ENCODE measurements around the gene ADAMTS8.

Gene ADAMTS8

DNA sequence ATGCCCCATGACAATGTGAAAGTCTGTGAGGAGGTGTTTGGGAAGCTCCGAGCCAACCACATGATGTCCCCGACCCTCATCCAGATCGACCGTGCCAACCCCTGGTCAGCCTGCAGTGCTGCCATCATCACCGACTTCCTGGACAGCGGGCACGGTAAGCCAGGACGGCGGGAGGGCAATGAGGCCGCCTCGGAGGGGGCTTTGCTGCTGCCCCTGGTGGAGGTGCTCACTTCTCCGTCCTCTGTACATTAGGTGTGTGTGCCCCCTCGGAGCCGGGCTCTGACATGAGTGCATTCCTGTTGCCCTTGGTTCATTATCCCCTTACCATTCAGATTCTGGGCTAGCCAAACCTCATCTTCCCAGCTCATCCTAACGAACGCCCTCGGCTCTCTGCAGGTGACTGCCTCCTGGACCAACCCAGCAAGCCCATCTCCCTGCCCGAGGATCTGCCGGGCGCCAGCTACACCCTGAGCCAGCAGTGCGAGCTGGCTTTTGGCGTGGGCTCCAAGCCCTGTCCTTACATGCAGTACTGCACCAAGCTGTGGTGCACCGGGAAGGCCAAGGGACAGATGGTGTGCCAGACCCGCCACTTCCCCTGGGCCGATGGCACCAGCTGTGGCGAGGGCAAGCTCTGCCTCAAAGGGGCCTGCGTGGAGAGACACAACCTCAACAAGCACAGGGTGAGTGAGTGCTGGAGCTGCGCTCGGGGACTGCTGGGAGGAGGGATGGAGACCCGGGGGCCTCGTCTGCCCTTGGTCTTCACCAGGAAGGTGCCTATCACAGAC lies 33.9 kb upstream of the ADAMTS8 start:
- FAIRE-seq (no peak), DNase-seq (ENCODE audit: insufficient read length, low spot score) (no peak)

- DNase-seq (ENCODE audit: insufficient read length, low spot score) (no peak), FAIRE-seq (no peak)
These were observed 31.1 kb upstream of the ADAMTS8 start for GRCh38 chr11:130459521-130459920.

- DNase-seq (ENCODE audit: insufficient read length, low spot score) (no peak), FAIRE-seq (no peak)
These were observed 30.0 kb upstream of the ADAMTS8 start for GRCh38 chr11:130458410-130458729.

DNA sequence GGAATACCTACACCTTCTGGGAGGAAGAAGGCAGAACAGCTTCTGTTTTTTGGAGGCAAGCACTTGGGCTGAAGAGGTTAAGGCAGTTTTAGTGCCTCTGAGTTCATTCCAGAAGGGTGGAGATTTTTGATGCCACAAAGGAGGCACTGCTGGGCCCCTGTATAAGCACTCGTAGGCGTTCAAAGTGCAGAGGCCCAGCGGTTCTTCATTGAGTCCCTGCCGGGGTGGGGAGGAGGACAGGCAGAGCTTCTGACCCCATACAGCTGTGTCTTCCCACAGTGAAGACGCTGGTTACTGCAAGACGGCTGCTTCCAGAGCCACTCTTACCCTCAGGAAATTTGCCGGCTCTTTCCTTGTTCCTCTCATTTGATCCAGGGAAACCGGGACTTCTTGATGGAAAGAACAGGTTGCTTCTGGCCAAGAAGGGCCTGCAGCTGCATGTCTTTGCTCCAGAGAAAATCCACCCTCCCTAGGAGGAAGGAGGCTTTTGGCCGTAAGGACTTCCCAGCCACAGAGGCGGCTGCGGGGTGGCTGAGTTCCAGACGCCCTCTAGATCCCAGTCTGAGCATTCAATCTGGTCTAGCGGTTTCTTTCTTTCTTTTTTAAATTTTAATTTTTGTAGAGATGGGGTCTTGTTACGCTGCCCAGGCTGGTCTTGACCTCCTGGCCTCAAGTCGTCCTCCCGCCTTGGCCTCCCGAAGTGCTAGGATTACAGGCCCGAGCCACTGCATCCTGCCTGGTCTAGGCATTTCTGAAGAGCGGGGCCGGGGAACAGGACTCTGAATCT lies 29.4 kb upstream of the ADAMTS8 start:
- DNase-seq (ENCODE audit: insufficient read length, low spot score) = no peak
- FAIRE-seq = no peak

- no peak for FAIRE-seq
- DNase-seq (ENCODE audit: insufficient read length, low spot score) = no peak
These were observed 27.9 kb upstream of the ADAMTS8 start for GRCh38 chr11:130456286-130456685.

DNA sequence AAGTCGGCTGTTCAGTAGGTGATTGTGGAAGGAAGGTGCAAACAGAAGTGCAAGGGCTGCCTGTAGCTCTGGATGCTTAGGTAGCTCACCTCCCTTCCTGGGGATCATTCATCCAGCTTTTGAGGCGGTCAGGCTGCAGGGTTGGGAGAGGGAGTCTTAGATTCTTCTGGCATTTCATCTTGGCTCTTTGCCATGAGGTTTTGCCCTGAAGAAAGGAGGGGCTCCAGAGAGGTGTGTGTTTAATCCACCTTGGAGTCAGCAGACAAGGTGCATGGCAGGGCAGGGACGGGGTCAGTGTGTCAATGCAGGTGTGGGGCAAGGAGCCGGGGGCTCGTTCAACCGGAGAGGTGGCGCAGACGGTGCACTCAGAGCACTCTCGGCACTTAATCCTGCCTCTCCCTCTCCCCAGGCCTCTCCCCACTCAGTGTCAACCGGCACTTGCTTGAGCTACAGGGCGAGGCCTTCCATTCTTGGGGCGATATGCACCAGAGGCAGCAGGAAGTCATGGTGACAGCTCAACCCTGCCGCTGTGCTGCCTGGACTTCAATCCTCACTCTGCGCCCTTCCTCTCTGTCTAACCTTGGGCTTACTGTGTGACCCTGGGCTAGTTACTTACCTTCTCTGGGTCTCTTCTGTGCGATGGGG lies 27.2 kb upstream of the ADAMTS8 start:
- DNase-seq (ENCODE audit: insufficient read length, low spot score) (no peak), FAIRE-seq (no peak)

- DNase-seq (ENCODE audit: insufficient read length, low spot score) = no peak
These were observed 26.3 kb upstream of the ADAMTS8 start for GRCh38 chr11:130454491-130455252.

DNA sequence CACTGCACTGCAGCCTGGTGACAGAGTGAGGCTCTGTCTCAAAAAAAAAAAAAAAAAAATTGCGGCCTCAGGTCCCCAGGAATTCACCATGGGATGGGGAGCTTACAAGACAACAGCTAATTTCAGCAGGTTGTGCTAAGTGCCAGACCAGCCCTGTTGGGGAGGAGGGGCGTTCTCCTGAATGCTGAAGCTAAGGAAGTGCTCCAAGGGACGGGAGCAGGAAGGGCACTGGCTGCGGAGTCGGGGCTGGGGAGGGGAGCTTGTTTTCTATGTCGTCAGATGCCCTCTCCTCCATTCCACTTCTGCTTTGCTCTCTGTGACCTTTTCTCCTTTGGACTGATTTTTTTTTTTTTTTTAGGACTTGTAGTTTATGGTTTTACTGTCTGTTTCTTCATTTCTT lies 24.5 kb upstream of the ADAMTS8 start:
- no peak for FAIRE-seq
- DNase-seq (ENCODE audit: insufficient read length, low spot score) = no peak

More at GRCh38 chr11:130454491-130455252, 26.3 kb upstream of the ADAMTS8 start:
- FAIRE-seq = no peak

DNA sequence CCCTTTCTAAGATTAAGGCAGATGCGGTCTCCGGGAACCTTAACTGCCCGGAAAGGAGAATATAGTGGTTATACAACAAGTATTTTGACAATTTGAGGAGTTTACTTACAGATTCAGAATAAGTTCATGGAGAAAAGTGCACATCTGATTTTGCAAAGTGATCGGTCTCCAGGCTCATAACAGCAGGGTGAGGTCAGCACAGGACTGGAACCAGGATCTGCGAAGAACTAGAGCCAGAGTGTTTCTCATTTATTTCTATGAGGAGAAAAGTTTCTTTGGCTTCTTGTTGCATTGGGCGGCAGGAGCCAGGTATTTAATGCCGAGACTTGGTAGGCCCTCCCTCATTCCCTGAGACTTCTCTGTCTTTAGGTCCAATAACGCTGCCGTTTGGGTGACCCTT lies 23.8 kb upstream of the ADAMTS8 start:
- DNase-seq (ENCODE audit: insufficient read length, low spot score) (no peak), FAIRE-seq (no peak)

DNA sequence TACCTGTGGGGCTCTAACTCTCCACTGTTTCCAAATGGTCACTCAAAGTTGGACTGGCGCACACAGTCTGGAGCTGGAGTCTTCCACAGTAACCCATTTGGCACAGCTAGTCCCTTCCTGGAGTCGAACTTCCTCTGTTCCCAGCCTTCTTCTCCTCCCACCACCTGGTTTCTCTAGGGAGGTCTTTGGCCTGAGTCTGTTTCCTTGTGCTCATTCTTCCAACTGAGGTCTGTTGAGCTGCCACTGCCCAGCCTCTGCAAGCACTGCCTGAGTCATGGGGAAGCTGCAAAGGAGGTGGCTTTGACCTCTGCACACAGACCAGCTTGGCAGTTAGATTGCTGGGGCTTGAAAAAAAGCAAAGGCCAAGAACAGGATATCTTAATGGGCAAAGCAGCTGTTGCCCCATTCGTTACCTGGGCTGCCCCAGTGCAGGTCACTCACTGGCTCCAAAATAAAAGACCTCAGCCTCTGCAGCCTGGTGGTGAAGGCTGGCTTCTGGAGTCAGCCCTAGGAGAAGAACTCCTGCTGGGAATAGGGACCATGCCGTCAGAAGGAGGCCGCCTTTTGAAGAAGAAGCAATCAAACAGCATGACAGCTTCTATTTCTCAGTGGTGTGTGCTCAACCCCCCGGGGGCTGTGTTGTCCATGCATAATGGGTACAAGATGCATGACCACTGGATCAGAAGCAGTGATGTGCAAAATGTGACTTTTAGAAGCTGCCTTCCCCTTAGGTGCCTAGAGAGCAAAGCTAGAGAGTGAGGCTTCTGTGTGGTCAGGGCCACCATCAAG lies 23.0 kb upstream of the ADAMTS8 start:
- FAIRE-seq = no peak
- DNase-seq (ENCODE audit: insufficient read length, low spot score) = no peak

GRCh38 chr11:130449996-130450769 lies 21.8 kb upstream of the ADAMTS8 start:
- FAIRE-seq = no peak
- DNase-seq (ENCODE audit: insufficient read length, low spot score) = no peak

GRCh38 chr11:130449310-130449990 lies 21.0 kb upstream of the ADAMTS8 start:
- DNase-seq (ENCODE audit: insufficient read length, low spot score) (no peak), FAIRE-seq (no peak)

- DNase-seq (ENCODE audit: insufficient read length, low spot score) = peak; percentile 75
- no peak for FAIRE-seq
These were observed 20.3 kb upstream of the ADAMTS8 start, which contains the start of gene ADAMTS15 for GRCh38 chr11:130448416-130449309. Gene ADAMTS15 (plus strand): TSS chr11:130448645. CDS start chr11:130448974, 329 bp downstream.

GRCh38 chr11:130448039-130448415 lies 19.6 kb upstream of the ADAMTS8 start:
- DNase-seq (ENCODE audit: insufficient read length, low spot score) = no peak
- FAIRE-seq = no peak

DNA sequence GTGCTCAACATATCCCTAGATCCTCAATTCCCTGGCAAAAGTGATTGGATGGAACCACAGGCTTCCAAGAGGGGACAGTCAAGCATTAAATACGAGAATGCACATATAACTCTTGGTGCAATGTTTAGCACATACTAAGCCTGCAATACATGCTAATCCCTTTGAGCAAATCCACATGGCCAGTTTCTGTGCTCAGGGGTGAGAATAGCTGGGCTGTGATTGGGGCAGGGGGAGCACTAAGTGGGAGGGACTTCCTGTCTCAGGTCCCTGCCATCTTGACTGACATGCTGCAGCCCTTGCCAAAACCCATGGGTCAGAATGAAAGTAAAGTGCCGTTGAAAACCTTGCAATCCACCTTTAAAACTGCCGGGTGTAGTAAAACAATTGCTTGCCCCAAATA lies 17.4 kb upstream of the ADAMTS8 start:
- DNase-seq (ENCODE audit: insufficient read length, low spot score) (no peak), FAIRE-seq (no peak)

DNA sequence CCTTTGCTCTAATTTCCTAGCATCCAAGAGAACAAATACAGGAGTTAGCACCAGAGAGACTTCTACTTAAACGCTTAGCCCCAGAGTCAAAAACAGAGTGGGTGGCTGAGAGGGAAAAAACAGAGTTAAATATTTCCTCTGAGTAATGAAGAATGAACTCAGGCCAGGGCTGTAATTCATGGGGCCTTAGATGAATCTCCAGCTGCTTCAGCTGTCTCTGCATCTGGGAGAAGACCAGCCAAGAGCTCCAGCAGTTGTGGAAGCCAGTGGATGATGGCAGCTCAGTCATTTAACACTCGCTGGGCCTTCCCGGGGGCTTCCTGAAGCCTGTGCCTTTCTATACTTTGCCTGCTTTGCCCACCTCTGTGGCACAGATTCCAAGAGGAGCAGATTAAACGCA lies 14.3 kb upstream of the ADAMTS8 start:
- no peak for DNase-seq (ENCODE audit: insufficient read length, low spot score)
- FAIRE-seq = no peak

- DNase-seq (ENCODE audit: insufficient read length, low spot score) = no peak
- FAIRE-seq = no peak
These were observed 13.3 kb upstream of the ADAMTS8 start for GRCh38 chr11:130441719-130442118.

DNA sequence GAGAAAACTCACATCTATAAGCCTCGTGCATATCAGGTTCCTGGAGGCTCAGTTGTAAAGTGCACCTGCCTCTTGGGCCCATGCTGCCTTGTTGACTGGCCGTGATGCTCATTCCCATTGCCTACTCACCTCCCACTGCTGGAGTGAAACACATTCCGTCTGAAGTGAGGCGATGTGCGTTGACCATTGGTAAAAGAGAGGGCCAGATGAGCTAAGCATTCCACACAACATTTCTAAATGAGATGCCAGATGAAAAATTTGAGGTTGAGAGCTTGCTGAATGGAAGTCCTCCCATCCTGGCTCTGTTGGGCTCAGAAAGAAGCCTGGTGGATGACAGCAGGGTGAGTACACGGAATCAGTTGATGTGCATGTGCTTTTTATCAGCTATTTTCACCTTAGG lies 11.5 kb upstream of the ADAMTS8 start:
- FAIRE-seq (no peak), DNase-seq (ENCODE audit: insufficient read length, low spot score) (no peak)

All from HTR-8/SVneo (cell line).